B cell (primary cell): ENCODE data around the gene CCDC28B. TPM values are rescaled to one million over a fixed set of nuclear protein-coding genes. Genes with fewer than 3 reads are reported as not detected.
A peak's percentile ranks its signal among the peaks of the same experiment; 100 is the strongest.

ENCODE experiments used
- ATAC-seq: fragments of 200-7000 bp; cut with Tn5 transposase; one replicate; pipeline ENCODE4 v1.10.0; 2021; ENCODE audit warnings: low read depth, mild to moderate bottlenecking, moderate number of reproducible peaks, moderate library complexity
- CTCF ChIA-PET: fragments of 350-600 bp; sonication (Branson Sonifier 250); formaldehyde crosslinking; loops from one replicate; lab custom pipeline; 2021; ENCODE audit warnings: antibody characterized with exemption, inconsistent platforms; lab: Charles Lee
- POLR2A ChIA-PET: fragments of 350-600 bp; sonication (Branson Sonifier 250); formaldehyde crosslinking; loops from one replicate; lab custom pipeline; 2021; ENCODE audit warnings: antibody characterized with exemption; lab: Charles Lee
- DNase-seq: peaks from one replicate; pipeline ENCODE4 v3.0.0; 2013
- H2AFZ ChIP-seq: 2 replicates; pipeline ENCODE4 v1.6.1; 2012; ENCODE audit warnings: mild to moderate bottlenecking, low read depth, low read length; ENCODE audit not compliant: insufficient read depth, poor library complexity, severe bottlenecking
- H3K27ac ChIP-seq, 2 donors: 1 replicate in 1 of 2; 2 replicates in 1 of 2; pipeline ENCODE4 v1.5.1; 2012 to 2013; ENCODE audit warnings: low read length in 2 of 2, mild to moderate bottlenecking in 2 of 2, moderate library complexity in 1 of 2
- H3K27me3 ChIP-seq, 4 experiments: fragments of 200-600 bp in 1 of 4; sonication (generic) in 1 of 4; replicated peaks in 1 of 4; 1 replicate in 2 of 4; 2 replicates in 2 of 4; pipeline versions ENCODE4 v1.6.1 to v1.7.0; 2013 to 2016; ENCODE audit warnings: low read length in 3 of 4, mild to moderate bottlenecking in 2 of 4, mixed read lengths in 1 of 4, moderate library complexity in 1 of 4; ENCODE audit not compliant: insufficient read depth in 4 of 4, control insufficient read depth in 3 of 4; ENCODE audit errors: control extremely low read depth in 1 of 4
- H3K36me3 ChIP-seq, 2 experiments: replicated peaks in 1 of 2; 1 replicate in 1 of 2; 2 replicates in 1 of 2; pipeline versions ENCODE4 v1.6.1 to v1.7.1; 2013; ENCODE audit warnings: low read length in 1 of 2; ENCODE audit not compliant: insufficient read depth in 2 of 2, control insufficient read depth in 1 of 2; ENCODE audit errors: control extremely low read depth in 1 of 2, extremely low read depth in 1 of 2
- H3K4me1 ChIP-seq, 2 donors: fragments of 200-600 bp in 1 of 2; sonication (generic) in 1 of 2; 1 replicate in 1 of 2; 2 replicates in 1 of 2; pipeline versions ENCODE4 v1.5.1 to v1.6.1; 2013 to 2017; ENCODE audit warnings: low read length in 2 of 2; ENCODE audit not compliant: control insufficient read depth in 2 of 2, insufficient read depth in 2 of 2
- H3K4me2 ChIP-seq: replicated peaks from 2 replicates; pipeline ENCODE3; 2012; ENCODE audit warnings: mild to moderate bottlenecking, low read depth, low read length; ENCODE audit not compliant: poor library complexity, severe bottlenecking
- H3K4me3 ChIP-seq, 5 experiments: fragments of 200-600 bp in 1 of 5; sonication (generic) in 1 of 5; 1 replicate in 3 of 5; 2 replicates in 2 of 5; pipeline versions ENCODE4 v1.5.1 to v1.7.0; 2011 to 2016; ENCODE audit warnings: low read length in 4 of 5, mild to moderate bottlenecking in 4 of 5, low read depth in 2 of 5, control low read depth in 1 of 5, moderate library complexity in 1 of 5; ENCODE audit not compliant: insufficient read depth in 1 of 5; ENCODE audit errors: control extremely low read depth in 1 of 5, extremely low read depth in 1 of 5
- H3K79me2 ChIP-seq: fragments of 200-600 bp; sonication (generic); one replicate; pipeline ENCODE4 v1.6.0; 2016; ENCODE audit warnings: low read length; ENCODE audit not compliant: control insufficient read depth, insufficient read depth
- H3K9ac ChIP-seq: fragments of 200-600 bp; sonication (generic); 2 replicates; pipeline ENCODE4 v1.6.1; 2017; ENCODE audit warnings: mild to moderate bottlenecking, low read length, moderate library complexity
- H3K9me3 ChIP-seq, 3 donors: one replicate each; pipeline versions ENCODE4 v1.6.1 to v1.7.1; 2013; ENCODE audit warnings: low read length in 2 of 3; ENCODE audit not compliant: control insufficient read depth in 2 of 3, insufficient read depth in 1 of 3; ENCODE audit errors: control extremely low read depth in 1 of 3
- H4K20me1 ChIP-seq: 2 replicates; pipeline ENCODE4 v1.6.0; 2012; ENCODE audit warnings: mild to moderate bottlenecking, low read length; ENCODE audit not compliant: insufficient read depth, control insufficient read depth, poor library complexity, severe bottlenecking
- H3K27ac Mint-ChIP-seq: one replicate; pipeline ENCODE4 v1.8.0; 2021; ENCODE audit warnings: mixed read lengths
- H3K27me3 Mint-ChIP-seq: one replicate; pipeline ENCODE4 v1.8.0; 2021; ENCODE audit warnings: mixed read lengths
- H3K4me1 Mint-ChIP-seq: one replicate; pipeline ENCODE4 v1.8.0; 2021; ENCODE audit warnings: mixed read lengths
- H3K4me3 Mint-ChIP-seq: one replicate; pipeline ENCODE4 v1.8.0; 2021; ENCODE audit warnings: mixed read lengths
- H3K9me3 Mint-ChIP-seq: one replicate; pipeline ENCODE4 v1.8.0; 2022; ENCODE audit warnings: mixed read lengths; ENCODE audit not compliant: insufficient read depth
- WGBS: methylation state at CpG from one replicate; pipeline ENCODE4 v1.1.5; 2013; ENCODE audit warnings: missing lambda C conversion rate; ENCODE audit not compliant: insufficient coverage; 5-methylcytosine and 5-hydroxymethylcytosine counted together
- intact Hi-C: fragments of 100-400 bp; cut with micrococcal nuclease; formaldehyde crosslinking; loops from one replicate; pipeline ENCODE4 v1.10.0; 2022
- polyA plus RNA-seq: library from polyadenylated mRNA; depleted of rRNA; stranded (reverse); fragments of >200 nt; gene quantifications from 2 replicates; pipeline ENCODE4 v1.2.3, GENCODE V29; 2012
- total RNA-seq, 2 donors: library from RNA; stranded (reverse); fragments of 120-200 nt in 1 of 2; gene quantifications; 1 replicate in 1 of 2; 2 replicates in 1 of 2; pipeline versions ENCODE4 v1.2.3 to v1.2.4, GENCODE V29; 2013 to 2022
- TF ChIP-seq, protein P1 (sequence below): fragments of 200-600 bp; IDR thresholded peaks from one replicate; pipeline ENCODE4 v1.8.0; 2022; ENCODE audit warnings: antibody characterized with exemption, mild to moderate bottlenecking

The CCDC28B gene
- total and polyA plus RNA-seq, 2 donors (not counting 1 experiment from before 2014, with no cell fraction given): 7.8 to 8.0 TPM

DNA sequence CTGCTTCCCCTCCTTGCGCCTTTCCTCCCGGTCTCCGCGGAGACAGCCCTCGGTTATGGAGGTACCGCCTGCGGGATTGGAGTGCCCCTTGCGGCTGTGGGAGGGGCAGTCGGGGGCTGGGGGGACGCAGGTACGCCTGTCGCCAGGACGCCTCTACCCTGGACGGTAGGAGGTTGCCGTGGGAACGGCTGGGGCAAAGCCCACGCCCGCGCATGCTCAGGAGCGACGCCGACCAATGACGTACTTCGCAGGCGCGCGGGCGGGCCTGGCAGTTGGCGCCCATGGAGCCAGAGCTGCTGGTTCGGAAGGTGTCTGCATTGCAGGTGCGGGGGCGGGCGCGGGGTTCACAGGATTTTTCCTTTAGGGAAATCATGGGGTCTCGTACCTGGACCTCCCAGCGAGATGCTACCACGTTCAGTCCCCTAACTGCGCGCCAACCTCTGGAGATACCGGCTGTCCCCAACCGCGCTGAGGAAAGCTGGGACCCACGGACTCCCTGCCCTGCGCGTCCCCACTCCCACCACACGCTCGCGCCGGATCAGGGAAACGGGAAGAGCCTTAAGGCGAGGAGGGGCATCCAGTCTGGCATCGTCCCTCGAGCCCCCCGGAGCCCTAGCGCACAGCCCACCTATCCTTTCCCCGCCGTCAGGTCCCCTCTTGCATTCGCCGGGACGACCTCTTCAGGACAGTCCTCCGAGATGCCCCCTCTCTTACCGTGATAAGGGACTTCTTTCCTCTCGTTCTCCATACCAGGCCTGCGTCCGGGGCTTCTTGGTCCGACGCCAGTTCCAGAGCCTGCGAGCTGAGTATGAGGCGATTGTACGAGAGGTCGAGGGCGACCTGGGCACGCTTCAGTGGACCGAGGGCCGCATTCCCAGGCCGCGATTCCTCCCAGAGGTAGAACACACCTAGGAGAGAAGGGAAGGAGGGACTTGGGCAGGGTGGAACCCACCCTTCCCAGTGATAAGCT, 5.3 kb downstream of the CCDC28B start, which contains the start of gene IQCC:
Gene IQCC, plus strand, starts transcription at position 271 of the 970 bp plus-strand sequence. Its CDS starts 11 bp downstream, at position 282.
- peaks cover 60% of the 10 kb centered on the region for H3K4me1 Mint-ChIP-seq

More for the DNA sequence above, 5.3 kb downstream of the CCDC28B start, which contains the start of gene IQCC:
- intact Hi-C loops: loop anchor here (1.0 to 10.0 kb wide), 4 partner anchors 26 to 131 kb away; partner anchors contain the start of genes HDAC1, TMEM39B and TXLNA
- Mint-ChIP-seq H3K27ac (peak within 1 kb of the TSS; percentile 68), H3K4me3 (peak within 1 kb of the TSS; percentile 88), H3K27me3 (no peaks in the 10 kb centered on the region), H3K9me3 (no peaks in the 10 kb centered on the region)
- H3K4me3 ChIP-seq: peak within 1 kb of the TSS in 4 of 5 experiments; percentile 59 to 78 (median 62)
- H3K4me2 ChIP-seq: peak within 1 kb of the TSS; percentile 82
- peaks cover 42 to 58% of the 10 kb centered on the region in 2 donors for H3K4me1 ChIP-seq
- ATAC-seq (peak; percentile 62), DNase-seq (peak; percentile 90)
- no peaks in the 10 kb centered on the region for H4K20me1 ChIP-seq
- no peaks in the 10 kb centered on the region for H3K79me2 ChIP-seq
- peak within 1 kb of the TSS; percentile 76 for H2AFZ ChIP-seq
- TF ChIP-seq, protein P1, sequence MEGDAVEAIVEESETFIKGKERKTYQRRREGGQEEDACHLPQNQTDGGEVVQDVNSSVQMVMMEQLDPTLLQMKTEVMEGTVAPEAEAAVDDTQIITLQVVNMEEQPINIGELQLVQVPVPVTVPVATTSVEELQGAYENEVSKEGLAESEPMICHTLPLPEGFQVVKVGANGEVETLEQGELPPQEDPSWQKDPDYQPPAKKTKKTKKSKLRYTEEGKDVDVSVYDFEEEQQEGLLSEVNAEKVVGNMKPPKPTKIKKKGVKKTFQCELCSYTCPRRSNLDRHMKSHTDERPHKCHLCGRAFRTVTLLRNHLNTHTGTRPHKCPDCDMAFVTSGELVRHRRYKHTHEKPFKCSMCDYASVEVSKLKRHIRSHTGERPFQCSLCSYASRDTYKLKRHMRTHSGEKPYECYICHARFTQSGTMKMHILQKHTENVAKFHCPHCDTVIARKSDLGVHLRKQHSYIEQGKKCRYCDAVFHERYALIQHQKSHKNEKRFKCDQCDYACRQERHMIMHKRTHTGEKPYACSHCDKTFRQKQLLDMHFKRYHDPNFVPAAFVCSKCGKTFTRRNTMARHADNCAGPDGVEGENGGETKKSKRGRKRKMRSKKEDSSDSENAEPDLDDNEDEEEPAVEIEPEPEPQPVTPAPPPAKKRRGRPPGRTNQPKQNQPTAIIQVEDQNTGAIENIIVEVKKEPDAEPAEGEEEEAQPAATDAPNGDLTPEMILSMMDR: no peak
- CTCF ChIA-PET: interaction anchor here (0.6 to 2.4 kb wide), 7 partner anchors 10 to 195 kb away, joined by 3 to 12 read pairs (median 4); partner anchors contain the start of gene MARCKSL1
- H3K9ac ChIP-seq: peak within 1 kb of the TSS; percentile 65
- no peaks in the 10 kb centered on the region for H3K27me3 ChIP-seq
- peak within 1 kb of the TSS in 1 of 2 donors; percentile 46 for H3K27ac ChIP-seq
- POLR2A ChIA-PET: interaction anchor here (0.5 to 1.2 kb wide), 8 partner anchors 9 to 317 kb away, joined by 3 to 9 read pairs (median 4); partner anchors contain the start of genes EIF3I, MARCKSL1 and TMEM234
- H3K36me3 ChIP-seq: no peaks in the 10 kb centered on the region
- under 1% methylated on average over 58 of the region's 77 CpGs for WGBS
- peaks cover 0 to 4% (median 0%) of the 10 kb centered on the region in 3 donors for H3K9me3 ChIP-seq
